NCI-H1048 (cell line): ENCODE measurements around the gene TMEM178B.
"Not testable (repeated sequence)": the region's sequence is repeated elsewhere in the genome, so short reads cannot be mapped to it uniquely, and the experiment has no call there.

Experiments
- DNase-seq: peaks from one replicate; lab custom pipeline; 2025; lab: John Stamatoyannopoulos, UW

Gene TMEM178B

DNA sequence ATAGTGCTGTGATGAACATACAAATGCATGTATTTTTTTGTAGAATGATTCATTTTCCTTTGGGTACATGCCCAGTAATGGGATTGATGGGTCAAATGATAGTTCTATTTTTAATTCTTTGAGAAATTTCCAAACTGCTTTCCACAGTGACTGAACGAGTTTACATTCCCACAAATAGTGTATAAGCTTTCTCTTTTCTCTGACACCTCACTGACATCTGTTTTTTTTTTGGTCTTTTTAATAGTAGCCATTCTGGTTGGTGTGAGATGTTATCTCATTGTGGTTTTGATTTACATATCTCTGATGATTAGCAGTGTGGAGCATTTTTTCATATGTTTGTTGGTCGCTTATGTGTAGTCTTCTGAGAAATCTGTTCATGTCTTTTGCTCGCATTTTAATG lies 282.3 kb downstream of the TMEM178B start:
- no peak for DNase-seq

DNA sequence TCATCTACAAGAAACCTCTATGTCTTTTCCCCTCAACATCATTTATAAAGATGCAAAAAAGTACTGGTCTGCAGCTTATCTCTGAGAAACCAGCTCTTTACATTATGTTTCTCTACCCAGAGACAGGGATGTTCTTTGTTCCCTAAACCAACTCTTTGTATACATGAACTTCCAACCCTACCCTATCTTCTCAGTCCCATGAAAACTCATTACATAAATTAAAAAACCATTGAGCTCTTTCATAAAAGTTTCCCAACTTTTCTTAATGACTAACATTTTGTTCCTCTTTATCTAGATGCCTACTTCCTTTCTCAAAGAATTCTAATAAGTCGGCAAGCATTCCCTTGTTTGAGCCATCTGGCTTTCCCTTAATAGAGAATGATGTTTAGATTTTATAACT lies 284.5 kb downstream of the TMEM178B start:
- DNase-seq, result no peak

DNA sequence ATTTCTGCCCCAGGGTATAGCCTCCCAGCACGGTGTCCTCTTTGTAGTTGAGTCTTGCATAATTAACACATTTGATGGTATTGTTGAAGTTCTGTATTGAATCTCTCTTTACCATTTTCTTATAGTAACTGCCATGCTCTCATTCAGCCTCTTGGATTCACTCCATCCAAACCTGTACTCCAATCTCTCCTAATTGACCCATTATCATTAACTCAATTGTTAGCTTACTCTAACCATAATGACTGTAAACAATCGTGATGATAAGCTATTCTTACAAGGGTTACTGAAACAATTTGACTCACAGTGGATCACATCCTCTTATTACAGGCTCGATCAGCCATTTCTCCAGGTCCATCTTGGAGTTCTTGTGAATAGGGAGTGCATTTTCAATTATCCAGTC lies 285.4 kb downstream of the TMEM178B start:
- DNase-seq, result no peak

DNA sequence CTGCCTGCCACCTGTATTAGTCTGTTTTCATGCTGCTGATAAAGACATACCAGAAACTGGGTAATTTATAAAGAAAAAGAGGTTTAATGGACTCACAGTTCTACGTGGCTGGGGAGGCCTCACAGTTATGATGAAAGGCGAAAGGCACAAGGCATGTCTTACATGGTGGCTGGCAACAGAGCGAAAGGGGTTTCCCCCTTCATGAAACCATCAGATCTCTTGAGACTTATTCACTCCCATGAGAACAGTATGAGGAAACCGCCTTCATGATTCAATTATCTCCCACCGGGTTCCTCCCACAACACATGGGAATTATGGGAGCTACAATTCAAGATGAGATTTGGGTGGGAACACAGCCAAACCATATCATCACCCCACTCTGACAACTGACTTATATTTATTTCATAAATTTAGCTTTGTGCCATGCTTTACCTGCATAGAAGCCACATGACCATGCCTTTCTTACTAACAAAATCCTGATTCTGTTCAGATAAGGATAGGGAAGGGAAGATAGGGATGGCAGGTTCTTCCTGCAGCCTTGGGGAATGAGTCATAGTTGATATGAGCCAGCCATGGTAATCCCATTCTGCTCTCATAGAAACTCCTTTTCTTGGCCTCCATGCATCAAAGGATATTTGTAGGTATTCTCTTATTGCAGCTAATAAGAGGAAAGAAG lies 286.0 kb downstream of the TMEM178B start:
- DNase-seq, result no peak

GRCh38 chr7:141360416-141360760 lies 286.5 kb downstream of the TMEM178B start:
- no peak for DNase-seq

GRCh38 chr7:141360803-141361202 lies 286.9 kb downstream of the TMEM178B start:
- no peak for DNase-seq

- DNase-seq, result no peak
Measured at GRCh38 chr7:141361479-141361878, 287.6 kb downstream of the TMEM178B start.

DNA sequence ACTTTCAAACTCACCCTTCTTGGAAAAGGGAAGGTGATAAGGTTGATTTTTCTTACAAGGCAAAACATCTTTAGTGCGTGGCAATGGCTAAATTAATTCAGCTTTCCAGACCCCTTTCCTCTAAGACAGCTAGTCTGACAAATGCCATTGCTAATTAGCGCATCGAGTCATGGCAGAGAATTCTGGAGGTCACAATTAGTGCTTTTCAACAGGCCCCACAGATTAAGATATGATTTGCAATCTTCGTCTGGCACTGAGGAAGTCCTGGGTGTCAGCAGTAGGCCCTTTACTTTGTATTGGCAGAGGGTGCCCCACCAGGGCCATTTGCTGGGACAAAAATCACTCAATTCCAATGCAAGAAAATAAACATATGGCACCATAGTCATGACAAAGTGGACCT lies 288.1 kb downstream of the TMEM178B start:
- DNase-seq, result no peak

GRCh38 chr7:141362580-141363435 lies 288.9 kb downstream of the TMEM178B start:
- DNase-seq, result no peak

GRCh38 chr7:141363748-141364147 lies 289.9 kb downstream of the TMEM178B start:
- no peak for DNase-seq

GRCh38 chr7:141366091-141366621 lies 292.3 kb downstream of the TMEM178B start:
- no peak for DNase-seq

- DNase-seq, result no peak
Measured at GRCh38 chr7:141369422-141369821, 295.6 kb downstream of the TMEM178B start.

DNA sequence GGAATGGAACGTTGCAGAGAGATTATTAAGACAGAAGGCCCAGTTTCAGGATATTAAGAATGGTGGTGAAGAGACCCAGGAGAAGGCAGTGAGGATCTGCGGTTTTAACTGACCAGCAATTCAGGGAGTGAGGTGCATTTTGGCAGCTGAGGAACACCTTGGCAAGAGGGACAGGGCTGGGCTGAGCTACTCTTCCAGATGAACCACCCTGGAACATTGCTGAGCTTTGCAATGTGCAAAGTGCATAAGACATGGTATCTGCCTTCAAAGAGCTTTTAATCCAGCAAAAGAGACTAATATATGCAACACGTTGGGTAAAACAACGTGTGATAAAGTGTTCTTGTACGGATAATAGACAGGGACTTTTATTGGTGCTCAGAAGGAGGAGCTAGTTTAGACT lies 296.3 kb downstream of the TMEM178B start:
- no peak for DNase-seq

GRCh38 chr7:141370650-141371049 lies 296.8 kb downstream of the TMEM178B start:
- DNase-seq, result no peak

GRCh38 chr7:141374425-141374824 lies 300.6 kb downstream of the TMEM178B start:
- no peak for DNase-seq

- no peak for DNase-seq
Measured at GRCh38 chr7:141375442-141375841, 301.6 kb downstream of the TMEM178B start.

DNA sequence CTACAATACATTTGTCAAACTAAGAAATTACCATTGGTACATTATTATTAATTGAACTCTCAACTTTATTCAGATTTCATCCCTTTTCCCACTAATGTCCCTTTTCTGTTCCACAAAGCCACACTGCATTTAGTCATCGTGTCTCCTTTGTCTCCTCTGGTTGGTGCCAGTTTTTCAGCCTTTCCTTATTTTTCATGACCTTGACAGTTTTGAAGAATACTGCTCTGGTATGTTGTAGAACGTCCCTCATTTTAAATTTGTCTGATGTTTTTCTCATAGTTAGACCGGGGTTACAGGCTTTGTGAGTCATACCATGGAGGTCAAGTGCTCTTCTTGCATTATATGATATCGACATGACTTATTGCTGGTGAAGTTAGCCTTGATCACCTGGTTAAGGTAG lies 304.0 kb downstream of the TMEM178B start:
- DNase-seq, result no peak

DNA sequence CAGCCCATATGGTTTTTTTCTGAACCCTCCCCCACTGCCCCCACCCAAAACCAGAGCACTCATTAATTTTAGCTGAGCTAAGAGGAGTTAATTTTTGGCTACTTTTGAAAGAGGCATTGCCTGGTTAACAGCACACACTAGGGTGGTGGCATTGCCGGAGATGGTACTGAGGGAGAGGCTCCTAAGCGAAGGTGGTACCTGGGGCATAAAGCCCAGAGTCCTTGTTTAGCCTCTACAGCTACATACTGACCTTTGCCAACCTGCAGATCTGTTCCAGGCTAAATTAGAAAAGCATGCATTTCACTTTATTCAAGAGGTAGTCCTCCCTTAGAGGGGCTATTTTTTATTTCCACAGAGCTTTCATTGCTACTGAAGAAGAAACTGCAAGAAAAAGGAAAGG lies 304.5 kb downstream of the TMEM178B start:
- no peak for DNase-seq

- DNase-seq, result no peak
Measured at GRCh38 chr7:141381794-141382427, 308.0 kb downstream of the TMEM178B start.

- DNase-seq, result not testable (repeated sequence)
Measured at GRCh38 chr7:141383356-141383755, 309.5 kb downstream of the TMEM178B start.

GRCh38 chr7:141386881-141387280 lies 313.0 kb downstream of the TMEM178B start:
- DNase-seq, result no peak

GRCh38 chr7:141387521-141388217 lies 313.8 kb downstream of the TMEM178B start:
- DNase-seq, result no peak
